H9 (cell line): ENCODE results near the gene CCNT1. TPM values are rescaled to one million over a fixed set of nuclear protein-coding genes. Genes with fewer than 3 reads are reported as not detected.

Source experiments
- DNase-seq: peaks from one replicate; pipeline ENCODE4 v3.0.0-alpha.2; 2017
- H2AFZ ChIP-seq: one replicate; pipeline ENCODE4 v1.6.1; 2013; ENCODE audit warnings: mild to moderate bottlenecking, low read length, control low read depth, moderate library complexity
- H2AK5ac ChIP-seq: 2 replicates; pipeline ENCODE4 v1.6.1; 2013; ENCODE audit warnings: low read length, control low read depth, mixed read lengths; ENCODE audit not compliant: insufficient read length
- H2BK120ac ChIP-seq: one replicate; pipeline ENCODE4 v1.6.1; 2013; ENCODE audit warnings: low read depth, mild to moderate bottlenecking, low read length, control low read depth, inconsistent platforms; ENCODE audit not compliant: poor library complexity, severe bottlenecking
- H2BK12ac ChIP-seq: 2 replicates; pipeline ENCODE4 v1.6.1; 2013; ENCODE audit warnings: low read length, control low read depth, mixed read lengths, low read depth; ENCODE audit not compliant: insufficient read length
- H2BK15ac ChIP-seq: 2 replicates; pipeline ENCODE4 v1.6.1; 2013; ENCODE audit warnings: low read depth, low read length, control low read depth
- H2BK20ac ChIP-seq: one replicate; pipeline ENCODE4 v1.6.1; 2013; ENCODE audit warnings: low read depth, mild to moderate bottlenecking, low read length, control low read depth, inconsistent platforms; ENCODE audit not compliant: poor library complexity, severe bottlenecking
- H2BK5ac ChIP-seq: 2 replicates; pipeline ENCODE4 v1.6.1; 2013; ENCODE audit warnings: low read length, control low read depth, mixed read lengths; ENCODE audit not compliant: insufficient read length
- H3K14ac ChIP-seq: 2 replicates; pipeline ENCODE4 v1.6.1; 2013; ENCODE audit warnings: low read length, control low read depth; ENCODE audit not compliant: insufficient read depth
- H3K18ac ChIP-seq: 2 replicates; pipeline ENCODE4 v1.6.1; 2013; ENCODE audit warnings: low read depth, mild to moderate bottlenecking, mixed read lengths, low read length, control low read depth; ENCODE audit not compliant: insufficient read length
- H3K23ac ChIP-seq: 2 replicates; pipeline ENCODE4 v1.6.1; 2013; ENCODE audit warnings: low read length, control low read depth, mixed read lengths, low read depth; ENCODE audit not compliant: insufficient read length
- H3K23me2 ChIP-seq: 2 replicates; pipeline ENCODE4 v1.6.1; 2013; ENCODE audit warnings: low read depth, mild to moderate bottlenecking, mixed read lengths, low read length, control low read depth; ENCODE audit not compliant: insufficient read length, poor library complexity, severe bottlenecking
- H3K27ac ChIP-seq: 2 replicates; pipeline ENCODE4 v1.5.1; 2013; ENCODE audit warnings: low read length, control low read depth, mixed read lengths, low read depth; ENCODE audit not compliant: insufficient read length
- H3K27me3 ChIP-seq: 2 replicates; pipeline ENCODE4 v1.6.1; 2013; ENCODE audit warnings: low read length, control low read depth, inconsistent platforms; ENCODE audit not compliant: insufficient read depth
- H3K4ac ChIP-seq: 2 replicates; pipeline ENCODE4 v1.6.1; 2013; ENCODE audit warnings: low read depth, mild to moderate bottlenecking, control low read depth, inconsistent platforms, low read length, moderate library complexity
- H3K4me1 ChIP-seq: 2 replicates; pipeline ENCODE4 v1.6.1; 2013; ENCODE audit warnings: low read length, control low read depth, inconsistent platforms; ENCODE audit not compliant: insufficient read depth
- H3K4me2 ChIP-seq: 2 replicates; pipeline ENCODE4 v1.6.1; 2013; ENCODE audit warnings: low read length, control low read depth, mixed read lengths; ENCODE audit not compliant: insufficient read length, insufficient read depth
- H3K56ac ChIP-seq: 2 replicates; pipeline ENCODE4 v1.6.1; 2013; ENCODE audit warnings: low read depth, mild to moderate bottlenecking, mixed read lengths, low read length, control low read depth; ENCODE audit not compliant: insufficient read length
- H3K79me1 ChIP-seq: 2 replicates; pipeline ENCODE4 v1.6.1; 2013; ENCODE audit warnings: low read depth, mild to moderate bottlenecking, moderate library complexity, low read length, control low read depth, inconsistent platforms; ENCODE audit not compliant: insufficient read depth, poor library complexity, severe bottlenecking
- H3K79me2 ChIP-seq: 2 replicates; pipeline ENCODE4 v1.6.1; 2013; ENCODE audit warnings: low read length, control low read depth, inconsistent platforms; ENCODE audit not compliant: insufficient read depth
- H3K9ac ChIP-seq: 2 replicates; pipeline ENCODE4 v1.6.1; 2013; ENCODE audit warnings: low read length, control low read depth, mixed read lengths; ENCODE audit not compliant: insufficient read length; ENCODE audit errors: extremely low read depth
- H3K9me3 ChIP-seq: one replicate; pipeline ENCODE4 v1.6.1; 2013; ENCODE audit warnings: low read depth, low read length, inconsistent platforms; ENCODE audit not compliant: control insufficient read depth
- H3T11ph ChIP-seq: one replicate; pipeline ENCODE4 v1.6.1; 2013; ENCODE audit warnings: mild to moderate bottlenecking, low read length, control low read depth, inconsistent platforms
- H4K20me1 ChIP-seq: one replicate; pipeline ENCODE4 v1.6.1; 2013; ENCODE audit not compliant: control insufficient read depth, insufficient read length, insufficient read depth
- H4K5ac ChIP-seq: 2 replicates; pipeline ENCODE4 v1.6.1; 2013; ENCODE audit warnings: low read depth, mild to moderate bottlenecking, mixed read lengths, low read length, control low read depth; ENCODE audit not compliant: insufficient read length
- H4K8ac ChIP-seq: replicated peaks from 2 replicates; pipeline ENCODE4 v1.6.1; 2013; ENCODE audit warnings: low read length, control low read depth, mixed read lengths, low read depth; ENCODE audit not compliant: insufficient read length
- H4K91ac ChIP-seq: 2 replicates; pipeline ENCODE4 v1.6.1; 2013; ENCODE audit warnings: low read depth, mild to moderate bottlenecking, moderate library complexity, mixed read lengths, low read length, control low read depth; ENCODE audit not compliant: insufficient read length
- H3K27ac Mint-ChIP-seq, 3 experiments: 2 replicates in 2 of 3; 3 replicates in 1 of 3; pipeline ENCODE4 v1.8.0; 2020 to 2021; ENCODE audit warnings: mixed read lengths in 3 of 3, mild to moderate bottlenecking in 1 of 3, moderate library complexity in 1 of 3
- H3K27me3 Mint-ChIP-seq: 2 replicates; pipeline ENCODE4 v1.8.0; 2021; ENCODE audit warnings: low read depth, mild to moderate bottlenecking, moderate library complexity, mixed read lengths
- H3K36me3 Mint-ChIP-seq, 3 experiments: 2 replicates in 2 of 3; 3 replicates in 1 of 3; pipeline ENCODE4 v1.8.0; 2020 to 2021; ENCODE audit warnings: low read depth in 3 of 3, mixed read lengths in 3 of 3; ENCODE audit not compliant: insufficient read depth in 1 of 3
- H3K4me1 Mint-ChIP-seq, 2 experiments: 2 replicates each; pipeline ENCODE4 v1.8.0; 2020; ENCODE audit warnings: mixed read lengths in 2 of 2
- H3K4me3 Mint-ChIP-seq, 2 experiments: 2 replicates in 1 of 2; 3 replicates in 1 of 2; pipeline ENCODE4 v1.8.0; 2020 to 2021; ENCODE audit warnings: mild to moderate bottlenecking in 2 of 2, mixed read lengths in 2 of 2, moderate library complexity in 1 of 2
- H3K9me3 Mint-ChIP-seq, 2 experiments: 2 replicates in 1 of 2; 3 replicates in 1 of 2; pipeline ENCODE4 v1.8.0; 2020; ENCODE audit warnings: mild to moderate bottlenecking in 2 of 2, mixed read lengths in 2 of 2, moderate library complexity in 1 of 2
- WGBS: extraction: QIAGEN DNeasy Blood & Tissue Kit; methylation state at CpG from one replicate; pipeline ENCODE4 v1.1.7; 2013; ENCODE audit warnings: missing lambda C conversion rate, low lambda C conversion rate, mixed read lengths; ENCODE audit not compliant: insufficient read length; ENCODE audit errors: extremely low coverage; 5-methylcytosine and 5-hydroxymethylcytosine counted together
- total RNA-seq: library from RNA; stranded (reverse); gene quantifications from 2 replicates; pipeline ENCODE4 v1.2.1, GENCODE V29; 2021
- TF ChIP-seq, protein P1 (sequence below): fragments of 200-600 bp; sonication (generic); conservative IDR thresholded peaks from 3 replicates; pipeline ENCODE4 v1.8.0; 2021; ENCODE audit warnings: antibody characterized with exemption, mild to moderate bottlenecking

CCNT1 gene
- total RNA-seq, 1 experiment from 2014 or later, result 53.1 TPM

- DNase-seq, result no peak
- Mint-ChIP-seq H3K36me3 (peaks cover 35 to 51% (median 47%) of the 10 kb centered on the region in 3 experiments; a peak in 6 of 7 replicates), H3K4me3 (peak overlapping the region; percentile 97 to 99), H3K9me3 (no peaks in the 10 kb centered on the region), H3K27ac (peak overlapping the region; percentile 96 to 99 (median 99)), H3K27me3 (peaks cover 1% of the 10 kb centered on the region; the same call in 1 of the 2 replicates), H3K4me1 (peaks cover 22 to 28% of the 10 kb centered on the region in 2 experiments)
- no peaks in the 10 kb centered on the region for H3K9me3 ChIP-seq
- no peak overlapping the region for H2AK5ac ChIP-seq
- no peaks in the 10 kb centered on the region for H3K27me3 ChIP-seq
- H4K5ac ChIP-seq, result peak overlapping the region; percentile 88
- H3T11ph ChIP-seq, result no peak overlapping the region
- no peak overlapping the region for H2BK15ac ChIP-seq
- peaks cover 32% of the 10 kb centered on the region for H3K79me2 ChIP-seq
- peak overlapping the region; percentile 99 for H3K4me2 ChIP-seq
- H4K8ac ChIP-seq, result no peak overlapping the region
- no peak overlapping the region for H3K4ac ChIP-seq
- H3K56ac ChIP-seq, result peak overlapping the region; percentile 60
- peak overlapping the region; percentile 10 for H2BK5ac ChIP-seq
- H2BK20ac ChIP-seq, result no peak overlapping the region
- no peak overlapping the region for H3K27ac ChIP-seq
- H3K79me1 ChIP-seq, result peaks cover 15% of the 10 kb centered on the region
- peak overlapping the region; percentile 36 for H4K91ac ChIP-seq
- H2BK120ac ChIP-seq, result no peak overlapping the region
- H3K9ac ChIP-seq, result peak overlapping the region; percentile 98
- no peak overlapping the region for H3K23ac ChIP-seq
- H3K4me1 ChIP-seq, result peaks cover 6% of the 10 kb centered on the region
- H3K14ac ChIP-seq, result peak overlapping the region; percentile 98
- peaks cover 2% of the 10 kb centered on the region for H4K20me1 ChIP-seq
- H3K18ac ChIP-seq, result peak overlapping the region; percentile 96
- H2BK12ac ChIP-seq, result no peak overlapping the region
- no CpG with 5 or more reads among the region's 11 CpGs for WGBS
- H3K23me2 ChIP-seq, result peaks cover 3% of the 10 kb centered on the region
- H2AFZ ChIP-seq, result no peak overlapping the region
- TF ChIP-seq, protein P1, sequence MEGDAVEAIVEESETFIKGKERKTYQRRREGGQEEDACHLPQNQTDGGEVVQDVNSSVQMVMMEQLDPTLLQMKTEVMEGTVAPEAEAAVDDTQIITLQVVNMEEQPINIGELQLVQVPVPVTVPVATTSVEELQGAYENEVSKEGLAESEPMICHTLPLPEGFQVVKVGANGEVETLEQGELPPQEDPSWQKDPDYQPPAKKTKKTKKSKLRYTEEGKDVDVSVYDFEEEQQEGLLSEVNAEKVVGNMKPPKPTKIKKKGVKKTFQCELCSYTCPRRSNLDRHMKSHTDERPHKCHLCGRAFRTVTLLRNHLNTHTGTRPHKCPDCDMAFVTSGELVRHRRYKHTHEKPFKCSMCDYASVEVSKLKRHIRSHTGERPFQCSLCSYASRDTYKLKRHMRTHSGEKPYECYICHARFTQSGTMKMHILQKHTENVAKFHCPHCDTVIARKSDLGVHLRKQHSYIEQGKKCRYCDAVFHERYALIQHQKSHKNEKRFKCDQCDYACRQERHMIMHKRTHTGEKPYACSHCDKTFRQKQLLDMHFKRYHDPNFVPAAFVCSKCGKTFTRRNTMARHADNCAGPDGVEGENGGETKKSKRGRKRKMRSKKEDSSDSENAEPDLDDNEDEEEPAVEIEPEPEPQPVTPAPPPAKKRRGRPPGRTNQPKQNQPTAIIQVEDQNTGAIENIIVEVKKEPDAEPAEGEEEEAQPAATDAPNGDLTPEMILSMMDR, result no peak
Measured at GRCh38 chr12:48681399-48681709, 35.2 kb downstream of the CCNT1 start.
